HUES6 (cell line): ENCODE measurements around the gene RNF224.
"Not testable (repeated sequence)": the region's sequence is repeated elsewhere in the genome, so short reads cannot be mapped to it uniquely, and the experiment has no call there.

Experiments
- H3K27ac ChIP-seq: 2 replicates; pipeline ENCODE4 v1.7.0; 2013; ENCODE audit warnings: low read depth, mild to moderate bottlenecking, low read length, inconsistent platforms
- H3K27me3 ChIP-seq: 2 replicates; pipeline ENCODE4 v1.6.1; 2013; ENCODE audit warnings: low read length; ENCODE audit not compliant: control insufficient read depth, insufficient read depth
- H3K36me3 ChIP-seq: 2 replicates; pipeline ENCODE4 v1.6.1; 2013; ENCODE audit warnings: low read length; ENCODE audit not compliant: control insufficient read depth, insufficient read depth
- H3K4me1 ChIP-seq: 2 replicates; pipeline ENCODE4 v1.6.1; 2013; ENCODE audit warnings: low read length; ENCODE audit not compliant: control insufficient read depth, insufficient read depth
- H3K4me3 ChIP-seq: 2 replicates; pipeline ENCODE4 v1.5.1; 2013; ENCODE audit warnings: low read depth, low read length
- H3K9ac ChIP-seq: one replicate; pipeline ENCODE4 v1.6.1; 2013; ENCODE audit warnings: mild to moderate bottlenecking, low read length
- H3K9me3 ChIP-seq: 2 replicates; pipeline ENCODE4 v1.6.1; 2013; ENCODE audit warnings: low read depth, low read length; ENCODE audit not compliant: control insufficient read depth, insufficient read depth

The RNF224 gene

GRCh38 chr9:137237759-137238726 is 10.7 kb downstream of the RNF224 start:
- H3K27me3 ChIP-seq = no peaks in the 10 kb centered on the region
- no peak overlapping the region for H3K27ac ChIP-seq
- H3K4me1 ChIP-seq = peaks cover 35% of the 10 kb centered on the region
- no peak overlapping the region for H3K9ac ChIP-seq
- no peak overlapping the region for H3K4me3 ChIP-seq
- no peaks in the 10 kb centered on the region for H3K9me3 ChIP-seq
- H3K36me3 ChIP-seq = peaks cover 11% of the 10 kb centered on the region

GRCh38 chr9:137239541-137240200 is 12.4 kb downstream of the RNF224 start:
- H3K4me3 ChIP-seq = peak overlapping the region; percentile 83
- H3K4me1 ChIP-seq = peaks cover 47% of the 10 kb centered on the region
- H3K9me3 ChIP-seq = not testable (repeated sequence)

DNA sequence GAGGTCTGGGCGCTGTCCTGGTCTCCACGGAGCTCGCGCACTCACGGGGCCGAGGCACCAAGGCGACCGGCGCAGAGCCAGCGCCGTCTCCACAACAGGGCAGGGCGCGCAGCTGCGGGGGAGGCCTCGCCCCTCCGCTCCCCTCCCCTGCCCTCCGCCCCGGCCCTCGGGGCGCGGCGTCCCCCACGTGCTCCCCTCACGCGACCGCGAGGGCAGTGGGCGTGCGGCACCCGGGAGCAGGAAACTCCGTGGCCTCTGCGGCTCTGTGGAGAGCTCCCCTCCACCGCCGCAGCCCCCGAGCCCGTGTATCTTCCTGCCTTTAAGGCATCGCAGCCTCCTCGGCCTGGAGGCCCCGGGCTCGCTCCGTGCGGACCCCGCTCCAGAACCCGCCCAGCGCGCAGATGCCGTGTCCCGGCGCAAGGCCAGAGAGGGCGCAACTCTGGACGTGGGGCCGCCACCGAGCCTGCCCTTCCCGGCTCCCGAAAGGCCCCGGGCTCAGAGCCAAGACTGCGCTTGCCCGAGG is 13.1 kb downstream of the RNF224 start:
- Histone ChIP-seq H3K36me3 (peaks cover 21% of the 10 kb centered on the region), H3K4me1 (peaks cover 54% of the 10 kb centered on the region), H3K27me3 (no peaks in the 10 kb centered on the region), H3K9ac (peak overlapping the region; percentile 93), H3K4me3 (peak overlapping the region; percentile 83), H3K9me3 (no peaks in the 10 kb centered on the region), H3K27ac (peak overlapping the region; percentile 89; the same call in 1 of the 2 replicates)

More at GRCh38 chr9:137239541-137240200, 12.4 kb downstream of the RNF224 start:
- not testable (repeated sequence) for H3K27me3 ChIP-seq
- Histone ChIP-seq H3K36me3 (peaks cover 21% of the 10 kb centered on the region), H3K9ac (peak overlapping the region; percentile 93), H3K27ac (peak overlapping the region; percentile 89; the same call in 1 of the 2 replicates)

GRCh38 chr9:137240841-137241489 is 13.7 kb downstream of the RNF224 start, which contains the start of gene TUBB4B:
TUBB4B (plus strand) TSS chr9:137241287; CDS start chr9:137241361, 74 bp downstream.
- H3K4me1 ChIP-seq = peaks cover 51% of the 10 kb centered on the region

DNA sequence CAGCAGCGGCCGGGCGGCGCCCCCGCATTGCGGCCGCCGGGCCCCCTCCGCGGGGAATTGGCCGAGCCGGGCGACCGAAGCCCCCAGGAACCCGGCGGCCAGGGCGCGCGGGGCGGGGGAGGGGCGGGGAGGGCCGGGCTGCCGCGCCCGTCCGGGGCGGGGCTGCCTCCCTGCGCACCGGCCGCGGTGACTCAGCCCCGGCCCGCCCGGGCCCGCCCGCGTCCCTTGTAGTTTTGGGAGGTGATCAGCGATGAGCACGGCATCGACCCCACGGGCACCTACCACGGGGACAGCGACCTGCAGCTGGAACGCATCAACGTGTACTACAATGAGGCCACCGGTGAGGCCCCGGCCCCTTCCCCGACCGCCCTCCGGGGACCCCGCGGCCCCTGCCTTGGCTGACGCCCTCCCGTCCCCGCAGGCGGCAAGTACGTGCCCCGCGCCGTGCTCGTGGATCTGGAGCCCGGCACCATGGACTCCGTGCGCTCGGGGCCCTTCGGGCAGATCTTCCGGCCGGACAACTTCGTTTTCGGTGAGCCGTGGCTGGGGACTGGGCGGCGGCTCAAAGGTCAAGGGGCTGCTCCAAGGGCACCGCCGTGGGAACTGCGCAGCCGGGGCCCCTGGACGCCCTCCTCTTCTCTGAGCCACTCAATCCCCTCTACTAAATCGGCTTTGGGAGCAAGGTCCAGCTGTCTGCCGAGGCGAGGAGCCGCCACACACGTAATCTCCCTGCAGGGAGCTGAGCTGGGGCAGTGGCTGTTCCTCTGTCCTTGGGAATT is 14.4 kb downstream of the RNF224 start:
- H3K4me3 ChIP-seq = peak overlapping the region; percentile 72
- no peaks in the 10 kb centered on the region for H3K9me3 ChIP-seq
- no peaks in the 10 kb centered on the region for H3K27me3 ChIP-seq
- peak overlapping the region; percentile 45; the same call in 1 of the 2 replicates for H3K27ac ChIP-seq
- peak overlapping the region; percentile 74 for H3K9ac ChIP-seq
- peaks cover 46% of the 10 kb centered on the region for H3K4me1 ChIP-seq
- peaks cover 21% of the 10 kb centered on the region for H3K36me3 ChIP-seq

More at GRCh38 chr9:137240841-137241489, 13.7 kb downstream of the RNF224 start, which contains the start of gene TUBB4B:
- no peaks in the 10 kb centered on the region for H3K9me3 ChIP-seq
- no peaks in the 10 kb centered on the region for H3K27me3 ChIP-seq
- H3K9ac ChIP-seq = peak within 1 kb of the TSS; percentile 93
- H3K36me3 ChIP-seq = peaks cover 21% of the 10 kb centered on the region
- H3K4me3 ChIP-seq = peak within 1 kb of the TSS; percentile 83
- peak within 1 kb of the TSS; percentile 89; the same call in 1 of the 2 replicates for H3K27ac ChIP-seq

DNA sequence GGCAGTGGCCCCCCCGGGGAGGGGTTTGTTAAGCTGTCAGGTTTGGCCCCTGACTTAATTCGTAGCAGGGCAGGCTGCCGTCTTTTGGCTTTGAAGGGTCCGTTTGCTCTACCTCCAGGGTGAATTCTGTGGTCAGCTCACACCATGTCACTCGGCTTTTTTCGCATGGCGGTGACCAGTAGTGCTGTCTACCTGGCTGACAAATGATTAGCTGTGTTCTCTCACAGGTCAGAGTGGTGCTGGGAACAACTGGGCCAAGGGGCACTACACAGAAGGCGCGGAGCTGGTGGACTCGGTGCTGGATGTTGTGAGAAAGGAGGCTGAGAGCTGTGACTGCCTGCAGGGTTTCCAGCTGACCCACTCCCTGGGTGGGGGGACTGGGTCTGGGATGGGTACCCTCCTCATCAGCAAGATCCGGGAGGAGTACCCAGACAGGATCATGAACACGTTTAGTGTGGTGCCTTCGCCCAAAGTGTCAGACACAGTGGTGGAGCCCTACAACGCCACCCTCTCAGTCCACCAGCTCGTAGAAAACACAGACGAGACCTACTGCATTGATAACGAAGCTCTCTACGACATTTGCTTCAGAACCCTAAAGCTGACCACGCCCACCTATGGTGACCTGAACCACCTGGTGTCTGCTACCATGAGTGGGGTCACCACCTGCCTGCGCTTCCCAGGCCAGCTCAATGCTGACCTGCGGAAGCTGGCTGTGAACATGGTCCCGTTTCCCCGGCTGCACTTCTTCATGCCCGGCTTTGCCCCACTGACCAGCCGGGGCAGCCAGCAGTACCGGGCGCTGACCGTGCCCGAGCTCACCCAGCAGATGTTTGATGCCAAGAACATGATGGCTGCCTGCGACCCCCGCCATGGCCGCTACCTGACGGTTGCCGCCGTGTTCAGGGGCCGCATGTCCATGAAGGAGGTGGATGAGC is 15.2 kb downstream of the RNF224 start:
- Histone ChIP-seq H3K27ac (no peak overlapping the region), H3K9ac (peak overlapping the region; percentile 74), H3K4me1 (peaks cover 40% of the 10 kb centered on the region), H3K36me3 (peaks cover 21% of the 10 kb centered on the region), H3K27me3 (no peaks in the 10 kb centered on the region), H3K4me3 (peak overlapping the region; percentile 72), H3K9me3 (no peaks in the 10 kb centered on the region)

GRCh38 chr9:137243266-137243625 is 15.9 kb downstream of the RNF224 start:
- Histone ChIP-seq H3K36me3 (peaks cover 21% of the 10 kb centered on the region), H3K4me1 (peaks cover 36% of the 10 kb centered on the region), H3K9ac (peak overlapping the region; percentile 34), H3K4me3 (0 out of 2 replicates have a peak overlapping the region, but pooled peaks have one; percentile 6)
- not testable (repeated sequence) for H3K27me3 ChIP-seq, H3K9me3 ChIP-seq, H3K27ac ChIP-seq

- Histone ChIP-seq H3K27me3 (no peaks in the 10 kb centered on the region), H3K4me1 (peaks cover 33% of the 10 kb centered on the region), H3K36me3 (peaks cover 21% of the 10 kb centered on the region), H3K9ac (peak overlapping the region; percentile 34), H3K27ac (no peak overlapping the region), H3K4me3 (peak overlapping the region; percentile 6; the same call in 1 of the 2 replicates), H3K9me3 (no peaks in the 10 kb centered on the region)
Observed at GRCh38 chr9:137243626-137244485, 16.6 kb downstream of the RNF224 start.
